ENCODE data around the gene EEF2KMT.
"Not testable (repeated sequence)": the region's sequence is repeated elsewhere in the genome, so short reads cannot be mapped to it uniquely, and the experiment has no call there.

GRCh38 chr16:5105039-5105438, 7.4 kb upstream of the EEF2KMT start:
- TF ChIP-seq CTCF (conservative IDR thresholded peaks at IDR 0.05); EZH2 (IDR thresholded peaks at IDR 0.05; ENCODE audit: low read depth): not testable (repeated sequence)
